Right lobe of liver (tissue), 6 donors: Measurements from ENCODE around the gene PIWIL4. TPM values are rescaled to one million over a fixed set of nuclear protein-coding genes. Genes with fewer than 3 reads are reported as not detected.

ENCODE experiments used
- ATAC-seq, 4 donors: fragments of 200-7000 bp; cut with Tn5 transposase; one replicate each; pipeline ENCODE4 v1.9.1; 2020; ENCODE audit warnings: mild to moderate bottlenecking in 4 of 4, moderate library complexity in 4 of 4
- DNase-seq, 3 donors: peaks; one replicate each; pipeline ENCODE4 v3.0.0-alpha.2; 2020
- H3K27ac ChIP-seq, 3 donors: fragments of 200-600 bp; one replicate each; pipeline ENCODE4 v1.8.0; 2022
- H3K27me3 ChIP-seq, 2 donors: fragments of 200-600 bp; one replicate each; pipeline ENCODE4 v1.8.0; 2022
- H3K36me3 ChIP-seq, 4 donors: fragments of 200-600 bp; sonication (generic) in 1 of 4; one replicate each; pipeline versions ENCODE4 v1.5.1 to v1.8.0; 2017 to 2022; ENCODE audit warnings: control low read depth in 1 of 4
- H3K4me1 ChIP-seq, 4 donors: fragments of 200-600 bp; sonication (generic) in 1 of 4; one replicate each; pipeline versions ENCODE4 v1.5.1 to v1.8.0; 2017 to 2022; ENCODE audit warnings: control low read depth in 1 of 4
- H3K4me3 ChIP-seq, 3 donors: fragments of 200-600 bp; one replicate each; pipeline ENCODE4 v1.8.0; 2022
- H3K9me3 ChIP-seq, 4 donors: fragments of 200-600 bp; sonication (generic) in 1 of 4; one replicate each; pipeline versions ENCODE4 v1.5.1 to v1.8.0; 2017 to 2022; ENCODE audit warnings: control low read depth in 1 of 4
- POLR2A ChIP-seq: fragments of 450-650 bp; IDR thresholded peaks from one replicate; pipeline ENCODE4 v1.6.1; 2017; ENCODE audit warnings: antibody characterized with exemption, mild to moderate bottlenecking
- WGBS: methylation state at CpG from one replicate; pipeline ENCODE4 v1.1.6; 2018; ENCODE audit warnings: low coverage, low lambda C conversion rate; ENCODE audit not compliant: insufficient coverage; ENCODE audit errors: missing lambda C conversion rate; 5-methylcytosine and 5-hydroxymethylcytosine counted together
- intact Hi-C, 2 donors: fragments of 100-400 bp; cut with DNase I; formaldehyde crosslinking; loops; one replicate each; pipeline versions ENCODE4 v1.11.2 to v1.14.1; 2022
- total RNA-seq, 6 experiments: library from RNA; depleted of rRNA in 2 of 6; stranded (reverse); fragments of >200 nt in 2 of 6; fragmentation: NEBNext Ultra II Directional in 3 of 6; extraction: Animal tissue kit (Norgen Biotek cat#: 25700) in 3 of 6; gene quantifications; one replicate each; pipeline versions ENCODE4 v1.1.0 to v1.2.4, GENCODE V29; 2016 to 2023
- TF ChIP-seq, protein P1 (sequence below), 4 donors: fragments of 200-600 bp in 3 of 4; fragments of 450-650 bp in 1 of 4; IDR thresholded peaks; one replicate each; pipeline versions ENCODE4 v1.5.1 to v1.8.0; 2016 to 2022; ENCODE audit warnings: antibody characterized with exemption in 4 of 4, mild to moderate bottlenecking in 2 of 4
- donor health status: DM: no; HTN: yes; CAD: no.
- donor health status: DM: no; HTN: no; CAD: no.
- donor health status: DM: no; HTN: no; CAD: no.
- donor health status: DM: no; HTN: yes; CAD: no.
- donor health status: DM: no; HTN: yes; CAD: no.

The PIWIL4 gene
- total RNA-seq, 6 experiments from 2014 or later, result 0.12 to 0.71 (median 0.51) TPM

DNA sequence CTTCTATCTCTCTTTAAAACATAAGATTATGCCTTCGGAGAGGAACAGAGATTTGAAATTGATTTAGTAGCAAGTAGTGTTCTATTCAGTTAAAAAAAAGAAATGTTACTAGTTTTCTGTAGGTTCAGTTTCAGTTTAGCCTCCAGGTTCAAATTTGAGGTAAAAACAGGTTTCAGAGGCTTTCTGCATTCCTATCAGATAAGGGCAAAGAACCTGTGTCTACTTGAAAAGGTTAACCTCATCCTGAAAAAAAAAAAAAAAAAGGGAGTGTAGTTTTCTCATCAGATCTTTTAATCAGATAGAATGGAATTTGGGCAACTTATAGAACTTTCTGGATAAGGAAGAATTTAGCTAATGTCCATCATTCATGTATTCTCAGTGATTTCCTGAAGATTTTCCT is 42.8 kb upstream of the PIWIL4 start:
- Histone ChIP-seq H3K27ac (no peak overlapping the region), H3K27me3 (no peaks in the 10 kb centered on the region), H3K36me3 (no peaks in the 10 kb centered on the region), H3K9me3 (no peaks in the 10 kb centered on the region), H3K4me1 (no peaks in the 10 kb centered on the region), H3K4me3 (no peak overlapping the region)
- intact Hi-C loops, result loop anchor here in 1 of 2 donors (10.0 kb wide), 1 partner anchor 70 kb away; no protein-coding TSS in a partner anchor
- ATAC-seq, result no peak
- TF ChIP-seq, protein P1, sequence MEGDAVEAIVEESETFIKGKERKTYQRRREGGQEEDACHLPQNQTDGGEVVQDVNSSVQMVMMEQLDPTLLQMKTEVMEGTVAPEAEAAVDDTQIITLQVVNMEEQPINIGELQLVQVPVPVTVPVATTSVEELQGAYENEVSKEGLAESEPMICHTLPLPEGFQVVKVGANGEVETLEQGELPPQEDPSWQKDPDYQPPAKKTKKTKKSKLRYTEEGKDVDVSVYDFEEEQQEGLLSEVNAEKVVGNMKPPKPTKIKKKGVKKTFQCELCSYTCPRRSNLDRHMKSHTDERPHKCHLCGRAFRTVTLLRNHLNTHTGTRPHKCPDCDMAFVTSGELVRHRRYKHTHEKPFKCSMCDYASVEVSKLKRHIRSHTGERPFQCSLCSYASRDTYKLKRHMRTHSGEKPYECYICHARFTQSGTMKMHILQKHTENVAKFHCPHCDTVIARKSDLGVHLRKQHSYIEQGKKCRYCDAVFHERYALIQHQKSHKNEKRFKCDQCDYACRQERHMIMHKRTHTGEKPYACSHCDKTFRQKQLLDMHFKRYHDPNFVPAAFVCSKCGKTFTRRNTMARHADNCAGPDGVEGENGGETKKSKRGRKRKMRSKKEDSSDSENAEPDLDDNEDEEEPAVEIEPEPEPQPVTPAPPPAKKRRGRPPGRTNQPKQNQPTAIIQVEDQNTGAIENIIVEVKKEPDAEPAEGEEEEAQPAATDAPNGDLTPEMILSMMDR (IDR thresholded peaks at IDR 0.05), result no peak
- TF ChIP-seq POLR2A, result no peak
- 72% methylated on average over 1 of the region's 1 CpG for WGBS
- DNase-seq, result no peak

DNA sequence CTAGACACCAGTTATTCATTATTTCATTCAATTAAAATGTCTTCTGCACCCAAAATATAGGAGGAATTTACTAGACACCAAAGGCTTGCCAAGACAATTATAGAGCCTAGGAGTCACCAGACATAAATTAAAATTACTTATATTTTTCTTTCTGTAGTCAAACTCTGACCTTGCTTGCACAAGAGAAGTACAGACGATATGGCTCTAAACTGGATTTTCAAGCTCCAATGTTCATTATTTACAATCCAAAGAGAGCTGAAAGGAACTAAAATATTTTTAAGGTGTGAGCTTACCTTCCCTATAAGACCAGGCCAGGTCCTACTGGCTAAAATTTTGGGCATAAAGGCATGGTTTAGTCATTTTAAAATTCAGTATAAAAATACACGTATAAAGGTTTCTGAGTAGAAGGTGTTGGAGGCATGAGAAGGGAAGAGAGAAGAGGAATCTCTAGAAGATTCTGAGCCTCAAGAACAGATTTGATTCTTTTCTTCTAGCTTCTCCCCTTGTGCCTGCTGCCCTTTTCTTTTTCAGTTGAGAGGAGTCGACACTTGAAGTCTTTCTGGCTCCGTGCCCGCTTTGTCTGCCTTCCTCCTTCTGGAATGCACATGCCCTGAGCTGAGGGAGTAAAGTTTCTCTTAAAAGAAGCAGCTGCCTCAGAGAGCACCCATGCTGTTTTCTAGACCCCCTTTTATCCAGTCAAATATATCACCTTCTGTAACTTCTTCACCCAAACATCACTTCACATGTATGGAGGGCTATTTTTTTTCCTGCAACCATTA is 41.4 kb upstream of the PIWIL4 start:
- no peak overlapping the region for H3K27ac ChIP-seq
- ATAC-seq (peak in 3 of 4 donors; percentile 18 to 45 (median 44)), DNase-seq (peak; percentile 56 to 72 (median 63))
- H3K36me3 ChIP-seq, result no peaks in the 10 kb centered on the region
- H3K27me3 ChIP-seq, result no peaks in the 10 kb centered on the region
- TF ChIP-seq, protein P1 (IDR thresholded peaks at IDR 0.05), result no peak
- no peak for TF ChIP-seq POLR2A
- H3K4me1 ChIP-seq, result no peaks in the 10 kb centered on the region
- H3K9me3 ChIP-seq, result no peaks in the 10 kb centered on the region
- 46% methylated on average over 5 of the region's 5 CpGs for WGBS
- intact Hi-C loops, result loop anchor here in 1 of 2 donors (10.0 kb wide), 1 partner anchor 69 kb away; no protein-coding TSS in a partner anchor
- H3K4me3 ChIP-seq, result no peak overlapping the region

DNA sequence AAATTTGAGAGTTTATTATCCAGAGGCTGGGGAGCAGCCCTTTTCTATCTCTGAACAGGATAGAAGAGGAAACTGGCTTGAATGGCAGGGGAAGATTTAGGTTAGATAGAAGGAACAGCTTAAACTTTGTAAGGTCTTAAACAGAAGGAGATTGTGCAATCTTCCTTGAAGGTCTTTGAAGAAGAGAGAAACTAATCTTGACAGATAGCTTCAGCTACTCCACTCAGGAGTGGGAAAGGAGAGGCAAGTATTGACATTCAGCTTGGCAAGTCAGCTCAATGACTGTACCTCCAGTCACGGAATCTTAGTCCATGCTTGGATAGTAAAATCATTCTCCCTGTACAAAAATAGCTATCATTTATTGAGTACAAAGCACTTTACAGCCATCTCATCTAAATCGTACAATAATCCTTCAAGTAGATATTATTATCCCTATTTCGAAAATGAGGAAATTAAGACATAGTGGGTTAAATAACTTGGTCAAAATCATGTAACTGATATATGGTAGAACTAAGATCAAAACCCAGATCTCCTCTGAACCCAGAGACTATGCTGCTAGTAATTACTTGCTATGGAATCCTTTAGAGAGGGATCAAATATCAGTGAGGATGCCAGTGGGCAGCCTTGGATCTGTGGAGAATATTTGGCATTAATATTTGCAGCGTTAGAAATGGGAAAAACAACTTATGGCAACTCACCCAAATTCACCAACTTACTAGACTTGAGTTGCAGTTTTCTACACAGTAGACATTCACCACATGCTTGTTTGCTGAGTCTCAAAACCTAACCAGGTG is 40.3 kb upstream of the PIWIL4 start:
- no peak for DNase-seq
- 66% methylated on average over 4 of the region's 4 CpGs for WGBS
- Histone ChIP-seq H3K27me3 (no peaks in the 10 kb centered on the region), H3K4me3 (no peak overlapping the region), H3K9me3 (no peaks in the 10 kb centered on the region), H3K27ac (no peak overlapping the region), H3K36me3 (no peaks in the 10 kb centered on the region), H3K4me1 (no peaks in the 10 kb centered on the region)
- no peak for ATAC-seq
- intact Hi-C loops, result loop anchor here in 1 of 2 donors (10.0 kb wide), 1 partner anchor 68 kb away; no protein-coding TSS in a partner anchor
- no peak for TF ChIP-seq POLR2A
- TF ChIP-seq, protein P1 (IDR thresholded peaks at IDR 0.05), result no peak

DNA sequence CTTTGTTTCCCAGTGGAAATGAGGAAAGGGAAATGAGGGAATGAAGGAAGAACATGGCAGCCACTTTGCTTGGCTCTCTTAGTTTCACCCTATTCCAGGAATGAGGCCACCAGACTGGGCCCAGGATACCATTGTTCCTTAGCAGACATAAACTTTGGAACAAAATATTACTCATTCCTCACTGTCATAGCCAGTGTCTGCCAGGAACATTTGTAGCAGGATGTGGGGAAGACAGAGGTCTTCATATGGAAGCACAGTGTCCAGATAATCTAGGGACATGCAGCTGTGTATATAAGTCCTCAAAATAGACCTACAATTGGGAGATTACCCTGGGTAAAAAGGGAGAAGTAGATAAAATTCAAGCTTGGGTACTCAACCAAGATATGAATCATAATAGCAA is 38.6 kb upstream of the PIWIL4 start:
- Histone ChIP-seq H3K9me3 (no peaks in the 10 kb centered on the region), H3K36me3 (no peaks in the 10 kb centered on the region), H3K4me1 (no peaks in the 10 kb centered on the region), H3K4me3 (no peak overlapping the region), H3K27ac (no peak overlapping the region), H3K27me3 (no peaks in the 10 kb centered on the region)
- TF ChIP-seq, protein P1 (IDR thresholded peaks at IDR 0.05), result no peak
- no peak for TF ChIP-seq POLR2A
- ATAC-seq (no peak), DNase-seq (no peak)
- intact Hi-C loops, result loop anchor here in 1 of 2 donors (10.0 kb wide), 1 partner anchor 66 kb away; no protein-coding TSS in a partner anchor
